A549 (cell line): Measurements from ENCODE around the gene CLDND2.

ENCODE experiments used
- BHLHE40 ChIP-seq: IDR thresholded peaks from 2 replicates; pipeline ENCODE4 v1.6.1; 2012; ENCODE audit warnings: low read depth, low read length, inconsistent platforms
- CHD2 ChIP-seq: fragments of 150-350 bp; IDR thresholded peaks from 2 replicates; pipeline ENCODE4 v1.6.1; 2014; ENCODE audit warnings: low read length; ENCODE audit not compliant: partially characterized antibody
- CTCF ChIP-seq: fragments of >200 bp; sonication (Bioruptor Twin); formaldehyde crosslinking; IDR thresholded peaks from 3 replicates; pipeline ENCODE4 v1.5.1; 2016
- EP300 ChIP-seq, 2 experiments: fragments of >200 bp; sonication (Bioruptor Twin); formaldehyde crosslinking; IDR thresholded peaks; 2 replicates in 1 of 2; 3 replicates in 1 of 2; pipeline ENCODE4 v1.6.1; 2016 to 2017
- JUN ChIP-seq, 2 experiments: fragments of >200 bp; sonication (Bioruptor Twin); formaldehyde crosslinking; IDR thresholded peaks; 2 replicates in 1 of 2; 3 replicates in 1 of 2; pipeline ENCODE4 v1.6.1; 2016 to 2017
- MAX ChIP-seq: IDR thresholded peaks from 2 replicates; pipeline ENCODE4 v1.6.1; 2012
- MYC ChIP-seq: IDR thresholded peaks from 2 replicates; pipeline ENCODE4 v1.6.1; 2012; ENCODE audit warnings: mild to moderate bottlenecking, inconsistent platforms, low read length, improper control_type of control experiment, borderline replicate concordance
- POLR2A ChIP-seq: IDR thresholded peaks from 2 replicates; pipeline ENCODE4 v1.6.1; 2012; ENCODE audit warnings: mild to moderate bottlenecking, low read length
- POLR2AphosphoS2 ChIP-seq: conservative IDR thresholded peaks from 2 replicates; pipeline ENCODE4 v1.6.1; 2012; ENCODE audit warnings: low read length, improper control_type of control experiment, inconsistent platforms
- RARB ChIP-seq: fragments of 250-450 bp; sonication (Bioruptor Pico); IDR thresholded peaks from 2 replicates; pipeline ENCODE4 v1.8.0; 2021; ENCODE audit warnings: mild to moderate bottlenecking, moderate library complexity
- RCOR1 ChIP-seq: fragments of 150-350 bp; IDR thresholded peaks from 2 replicates; pipeline ENCODE4 v1.6.1; 2014; ENCODE audit warnings: antibody characterized with exemption, low read length, low read depth
- REST ChIP-seq: fragments of 200-600 bp; sonication (generic); IDR thresholded peaks from 2 replicates; pipeline ENCODE4 v1.6.1; 2016; ENCODE audit warnings: antibody characterized with exemption, mild to moderate bottlenecking, moderate library complexity
- RFX5 ChIP-seq: fragments of 450-650 bp; IDR thresholded peaks from 2 replicates; pipeline ENCODE4 v1.7.1; 2014; ENCODE audit warnings: antibody characterized with exemption, mild to moderate bottlenecking, moderate library complexity

- TF ChIP-seq CTCF (no peak), REST (no peak), MYC (no peak), RFX5 (no peak), CHD2 (no peak), EP300 (IDR thresholded peaks at IDR 0.05) (no peak), MAX (no peak), RCOR1 (no peak), RARB (no peak), POLR2AphosphoS2 (no peak), JUN (IDR thresholded peaks at IDR 0.05) (no peak), POLR2A (no peak), BHLHE40 (no peak)
These were observed 38.4 kb downstream of the CLDND2 start for GRCh38 chr19:51330366-51330765.
